ENCODE measurements around the gene SAT2. TPM values are rescaled to one million over a fixed set of nuclear protein-coding genes. Genes with fewer than 3 reads are reported as not detected.

Gene SAT2
- total RNA-seq, result 30.7 TPM

DNA sequence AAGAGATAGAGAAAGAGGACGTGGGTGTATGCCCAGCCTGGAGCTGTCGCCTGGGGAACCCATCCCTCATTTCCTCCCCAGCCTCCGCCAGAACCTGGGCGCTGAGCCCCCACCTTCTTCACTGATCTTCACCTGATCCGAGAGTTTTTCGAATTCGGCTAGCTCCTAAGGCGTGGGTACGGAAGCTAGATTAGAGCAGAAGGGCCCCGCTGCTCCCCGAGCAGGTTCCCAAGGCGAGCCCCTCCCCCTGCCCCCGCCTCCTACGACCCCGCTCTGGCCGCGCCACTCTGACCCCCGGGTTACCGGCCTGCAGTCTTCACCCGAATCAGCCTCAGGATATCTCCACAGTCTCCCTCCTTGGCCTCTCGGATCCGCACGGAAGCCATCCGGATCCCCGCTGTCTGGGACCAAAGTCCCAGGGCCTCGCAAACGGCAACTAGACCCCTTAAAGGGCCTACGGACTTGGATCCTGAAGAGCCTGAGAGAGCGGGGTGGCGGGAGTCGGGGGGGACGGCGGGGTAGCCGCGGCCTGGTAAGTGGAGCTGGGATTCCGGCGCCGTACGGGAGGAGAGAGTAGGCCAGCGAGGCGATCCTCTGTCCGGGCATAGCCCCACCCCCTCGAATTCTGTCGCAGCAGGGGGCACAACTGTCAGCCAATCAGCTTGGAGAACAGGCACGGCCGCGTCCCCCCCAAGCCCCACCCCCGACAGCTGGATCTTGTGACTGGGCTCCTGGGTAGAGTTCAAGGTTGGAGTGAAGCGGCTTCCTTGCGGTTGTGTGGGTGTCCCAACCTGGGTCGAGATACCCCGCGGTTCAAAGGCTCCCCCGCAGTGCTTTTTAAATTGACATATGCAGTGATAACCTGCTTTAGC lies at the start of gene SAT2:
SAT2 (minus strand) TSS at position 572 of the 872 bp plus-strand sequence; CDS start at position 386, 186 bp downstream.

GRCh38 chr17:7650509-7651096 lies 23.0 kb upstream of the SAT2 start, which contains the start of gene ATP1B2:
Gene ATP1B2 (plus strand): TSS chr17:7650926. CDS start chr17:7651519, 593 bp downstream.

GRCh38 chr17:7629939-7630571 lies 2.4 kb upstream of the SAT2 start, which contains the start of gene SHBG:
Gene SHBG (plus strand): TSS chr17:7630135. CDS start chr17:7630173, 38 bp downstream.

DNA sequence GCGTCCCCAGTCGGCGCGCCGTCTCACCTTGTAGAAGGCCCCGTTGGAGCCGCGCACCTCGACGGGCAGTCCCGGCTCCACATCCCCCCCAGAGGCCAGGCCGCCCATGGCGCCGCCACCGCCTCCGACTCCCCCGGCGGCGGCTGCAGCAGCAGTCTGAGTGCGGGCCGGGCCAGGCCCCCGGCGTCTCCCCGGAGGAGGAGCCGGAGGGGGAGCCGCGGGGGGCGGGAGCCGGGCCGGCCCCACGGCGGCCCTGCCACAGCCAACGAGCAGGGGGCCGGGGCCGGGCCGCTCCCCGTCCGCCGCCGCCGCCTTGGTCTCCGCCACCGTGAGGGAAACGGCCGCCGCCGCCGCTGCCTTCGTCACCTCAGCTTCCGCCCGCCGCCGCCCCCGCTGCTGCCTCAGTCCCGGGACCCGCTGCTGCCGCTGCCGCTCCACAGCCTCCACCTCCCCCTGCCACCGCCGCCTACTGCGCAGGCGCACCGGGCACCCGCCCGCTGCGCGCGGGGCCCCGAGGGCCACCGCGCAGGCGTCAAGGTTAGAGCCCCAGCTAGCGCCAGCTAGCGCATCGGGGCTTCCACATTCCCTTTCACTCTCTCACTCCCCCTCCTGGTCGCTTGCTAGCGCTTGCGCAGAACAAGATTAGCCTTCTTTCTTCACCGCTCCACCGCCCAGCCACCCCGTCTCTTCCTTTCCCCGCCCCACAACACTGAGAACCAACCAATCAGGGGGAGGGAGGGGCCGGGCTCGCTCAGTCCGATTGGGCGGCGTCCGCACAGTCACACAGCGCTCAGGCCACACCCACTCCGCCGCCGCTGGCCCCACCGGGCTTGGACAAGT lies 13.0 kb downstream of the SAT2 start, which contains the start of gene FXR2:
FXR2 (minus strand) TSS at position 473 of the 840 bp plus-strand sequence; CDS start at position 108, 365 bp downstream.

GRCh38 chr17:7589891-7590691 lies 37.5 kb downstream of the SAT2 start, which contains the start of gene SOX15:
Gene SOX15 (minus strand): TSS chr17:7590094. CDS start chr17:7589676, 418 bp downstream.

GRCh38 chr17:7583253-7584109 lies 44.1 kb downstream of the SAT2 start, which contains the start of gene MPDU1:
Gene MPDU1 (plus strand): TSS chr17:7583852. CDS start chr17:7583863, 11 bp downstream.

DNA sequence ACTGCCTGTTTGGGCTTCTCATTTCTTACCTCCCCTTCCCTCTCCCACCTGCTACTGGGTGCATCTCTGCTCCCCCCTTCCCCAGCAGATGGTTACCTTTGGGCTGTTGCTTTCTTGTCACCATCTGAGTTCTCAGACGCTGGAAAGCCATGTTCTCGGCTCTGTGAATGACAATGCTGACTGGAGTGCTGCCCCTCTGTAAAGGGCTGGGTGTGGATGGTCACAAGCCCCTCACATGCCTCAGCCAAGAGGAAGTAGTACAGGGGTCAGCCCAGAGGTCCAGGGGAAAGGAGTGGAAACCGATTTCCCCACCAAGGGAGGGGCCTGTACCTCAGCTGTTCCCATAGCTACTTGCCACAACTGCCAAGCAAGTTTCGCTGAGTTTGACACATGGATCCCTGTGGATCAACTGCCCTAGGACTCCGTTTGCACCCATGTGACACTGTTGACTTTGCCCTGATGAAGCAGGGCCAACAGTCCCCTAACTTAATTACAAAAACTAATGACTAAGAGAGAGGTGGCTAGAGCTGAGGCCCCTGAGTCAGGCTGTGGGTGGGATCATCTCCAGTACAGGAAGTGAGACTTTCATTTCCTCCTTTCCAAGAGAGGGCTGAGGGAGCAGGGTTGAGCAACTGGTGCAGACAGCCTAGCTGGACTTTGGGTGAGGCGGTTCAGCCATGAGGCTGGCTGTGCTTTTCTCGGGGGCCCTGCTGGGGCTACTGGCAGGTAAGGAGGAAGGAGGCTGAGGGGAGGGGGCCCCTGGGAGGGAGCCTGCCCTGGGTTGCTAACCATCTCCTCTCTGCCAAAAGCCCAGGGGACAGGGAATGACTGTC lies 48.4 kb downstream of the SAT2 start, which contains the start of gene CD68:
CD68 (plus strand) TSS at position 638 of the 833 bp plus-strand sequence; CDS start at position 678, 40 bp downstream.

Small RNA genes lying within 50 kb of the gene (small RNA-seq; reads per million reads assigned to genes)
- gene CD68, result not detected
- not detected for gene SNORD10

Other genes with a start within 250 kb of the SAT2 start
- gene TNK1, start 246.7 kb downstream of the SAT2 start, total RNA-seq, result 1.4 TPM
- 9.2 TPM for gene PLSCR3, start 233.3 kb downstream of the SAT2 start, total RNA-seq
- gene TMEM256, start 223.7 kb downstream of the SAT2 start, total RNA-seq, result 63.7 TPM
- gene NLGN2, start 220.0 kb downstream of the SAT2 start, total RNA-seq, result 19.1 TPM
- not detected for gene SPEM1, start 207.5 kb downstream of the SAT2 start, total RNA-seq
- not detected for gene SPEM2, start 202.2 kb downstream of the SAT2 start, total RNA-seq
- not detected for gene SPEM3, start 199.0 kb downstream of the SAT2 start, total RNA-seq
- gene TMEM102, start 192.4 kb downstream of the SAT2 start, total RNA-seq, result 1.4 TPM
- 9.0 TPM for gene FGF11, start 188.3 kb downstream of the SAT2 start, total RNA-seq
- 19.1 TPM for gene CHRNB1, start 182.8 kb downstream of the SAT2 start, total RNA-seq
- 25.6 TPM for gene ZBTB4, start 148.2 kb downstream of the SAT2 start, total RNA-seq
- gene SLC35G6, start 146.4 kb downstream of the SAT2 start, total RNA-seq, result not detected
- gene POLR2A, start 143.5 kb downstream of the SAT2 start, total RNA-seq, result 65.7 TPM
- gene TNFSF12, start 78.8 kb downstream of the SAT2 start, total RNA-seq, result 4.8 TPM
- gene TNFSF13, start 69.1 kb downstream of the SAT2 start, total RNA-seq, result 1.6 TPM
- 76.6 TPM for gene SENP3, start 65.9 kb downstream of the SAT2 start, total RNA-seq
- 5.5 TPM for gene CD68, start 48.2 kb downstream of the SAT2 start, total RNA-seq
- 44.1 TPM for gene MPDU1, start 44.0 kb downstream of the SAT2 start, total RNA-seq
- gene SOX15, start 37.7 kb downstream of the SAT2 start, total RNA-seq, result 1.4 TPM
- 46.1 TPM for gene FXR2, start 12.9 kb downstream of the SAT2 start, total RNA-seq
- gene SHBG, start 2.3 kb upstream of the SAT2 start, total RNA-seq, result not detected
- 27.5 TPM for gene ATP1B2, start 23.1 kb upstream of the SAT2 start, total RNA-seq
- 10.6 TPM for gene TP53, start 59.7 kb upstream of the SAT2 start, total RNA-seq
- gene WRAP53, start 60.7 kb upstream of the SAT2 start, total RNA-seq, result 7.8 TPM
- gene EFNB3, start 77.4 kb upstream of the SAT2 start, total RNA-seq, result 42.4 TPM
- 2.5 TPM for gene DNAH2, start 89.9 kb upstream of the SAT2 start, total RNA-seq
- gene KDM6B, start 206.4 kb upstream of the SAT2 start, total RNA-seq, result 13.1 TPM
- gene TMEM88, start 227.2 kb upstream of the SAT2 start, total RNA-seq, result 2.3 TPM
- gene NAA38, start 229.7 kb upstream of the SAT2 start, total RNA-seq, result 42.2 TPM
- gene CYB5D1, start 230.2 kb upstream of the SAT2 start, total RNA-seq, result 22.6 TPM

Data from diencephalon (tissue), 1 donor.